ENCODE measurements around the gene VEZF1.
"Not testable (repeated sequence)": the region's sequence is repeated elsewhere in the genome, so short reads cannot be mapped to it uniquely, and the experiment has no call there.

Gene VEZF1

DNA sequence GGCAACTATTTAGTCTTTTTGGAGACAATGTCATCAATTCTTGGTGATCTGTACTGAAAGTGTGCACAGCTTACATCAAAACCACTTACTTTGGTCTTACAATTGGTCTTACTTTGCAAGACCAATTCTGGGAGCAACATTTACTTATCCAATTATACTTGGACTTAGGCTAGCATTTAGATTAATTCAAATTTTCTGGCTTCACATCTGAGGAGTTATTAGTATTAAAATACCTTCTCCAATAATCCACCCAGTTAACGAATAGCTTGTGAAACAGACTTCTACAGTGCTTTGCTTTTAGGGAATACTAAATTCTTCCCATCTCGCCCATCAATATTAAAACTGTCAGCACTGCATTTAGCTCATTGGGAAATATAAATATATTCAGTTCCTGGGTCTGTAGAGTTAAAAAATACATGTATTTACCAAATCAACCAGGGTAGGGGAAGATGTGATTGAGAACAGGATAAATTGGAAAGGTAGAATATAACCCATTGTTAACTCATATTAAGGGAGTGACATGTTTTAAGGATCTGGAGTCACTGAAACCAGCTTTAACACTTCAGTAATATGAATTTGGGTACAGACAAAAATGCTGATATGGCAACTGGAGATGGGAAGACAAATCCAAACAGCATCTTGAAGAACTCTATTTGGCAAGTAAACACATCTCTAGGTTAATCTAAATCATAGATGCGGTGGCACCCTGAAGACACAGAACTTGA lies 9.2 kb upstream of the VEZF1 start:
- DNase-seq = no peak

DNA sequence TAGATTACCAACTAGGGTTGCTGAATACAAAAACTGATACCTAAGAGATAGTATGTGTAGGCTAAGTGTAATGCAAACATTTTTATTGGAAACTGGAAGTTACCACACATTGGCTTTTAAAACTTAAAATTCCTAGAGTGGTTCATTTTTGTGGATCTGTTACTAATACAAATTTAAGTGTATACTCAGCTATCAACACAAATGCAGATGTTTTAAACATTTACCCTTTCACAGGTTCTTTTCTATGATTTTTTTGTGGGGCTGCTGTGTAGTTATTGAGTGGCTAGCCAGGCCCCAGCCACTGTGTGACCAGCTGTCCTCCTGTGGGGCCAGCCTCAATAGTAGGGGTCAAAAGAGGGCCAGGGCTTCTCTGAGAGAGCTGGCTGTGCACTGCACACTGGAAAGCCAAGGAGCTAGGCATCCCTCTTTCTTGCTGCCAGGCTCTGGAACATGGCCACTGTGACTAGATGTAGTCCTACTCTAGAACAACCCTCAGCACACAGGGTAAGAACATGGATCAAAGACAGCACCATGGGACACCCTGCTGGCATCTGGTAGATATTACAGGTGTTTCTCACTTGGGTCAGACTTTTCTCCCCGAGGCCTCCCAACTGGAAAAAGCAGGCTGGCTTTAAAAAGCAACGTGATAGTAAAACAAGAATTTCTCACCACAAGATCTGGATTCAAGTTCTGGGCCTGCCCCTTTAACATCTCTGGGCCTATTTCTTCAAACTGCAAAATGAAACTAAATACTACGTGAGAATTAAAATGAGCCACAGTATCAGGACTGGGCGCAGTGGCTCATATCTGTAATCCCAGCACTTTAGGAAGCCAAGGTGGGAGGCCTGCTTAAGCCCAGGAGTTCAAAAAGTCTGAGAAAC lies 7.3 kb upstream of the VEZF1 start:
- DNase-seq = peak; percentile 77

DNA sequence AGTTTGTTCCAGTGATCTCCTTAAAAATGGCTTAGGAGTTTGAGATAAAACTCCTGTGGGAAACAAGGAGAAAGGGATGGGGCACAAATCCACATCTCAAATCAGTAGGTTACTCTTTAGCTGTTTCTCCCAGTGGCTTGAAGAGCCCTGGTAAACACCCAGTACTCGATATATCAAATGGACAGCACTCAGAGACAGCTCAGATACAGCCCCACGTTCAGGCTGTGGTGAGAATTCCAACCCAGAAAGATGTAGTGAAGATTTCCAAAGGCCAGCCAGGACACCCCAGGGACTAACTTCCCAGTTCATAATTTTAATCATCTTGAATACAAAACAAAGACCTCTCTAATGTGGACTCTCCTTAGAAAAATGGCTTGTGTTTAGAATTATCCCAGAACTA lies 6.4 kb upstream of the VEZF1 start:
- no peak for DNase-seq

DNA sequence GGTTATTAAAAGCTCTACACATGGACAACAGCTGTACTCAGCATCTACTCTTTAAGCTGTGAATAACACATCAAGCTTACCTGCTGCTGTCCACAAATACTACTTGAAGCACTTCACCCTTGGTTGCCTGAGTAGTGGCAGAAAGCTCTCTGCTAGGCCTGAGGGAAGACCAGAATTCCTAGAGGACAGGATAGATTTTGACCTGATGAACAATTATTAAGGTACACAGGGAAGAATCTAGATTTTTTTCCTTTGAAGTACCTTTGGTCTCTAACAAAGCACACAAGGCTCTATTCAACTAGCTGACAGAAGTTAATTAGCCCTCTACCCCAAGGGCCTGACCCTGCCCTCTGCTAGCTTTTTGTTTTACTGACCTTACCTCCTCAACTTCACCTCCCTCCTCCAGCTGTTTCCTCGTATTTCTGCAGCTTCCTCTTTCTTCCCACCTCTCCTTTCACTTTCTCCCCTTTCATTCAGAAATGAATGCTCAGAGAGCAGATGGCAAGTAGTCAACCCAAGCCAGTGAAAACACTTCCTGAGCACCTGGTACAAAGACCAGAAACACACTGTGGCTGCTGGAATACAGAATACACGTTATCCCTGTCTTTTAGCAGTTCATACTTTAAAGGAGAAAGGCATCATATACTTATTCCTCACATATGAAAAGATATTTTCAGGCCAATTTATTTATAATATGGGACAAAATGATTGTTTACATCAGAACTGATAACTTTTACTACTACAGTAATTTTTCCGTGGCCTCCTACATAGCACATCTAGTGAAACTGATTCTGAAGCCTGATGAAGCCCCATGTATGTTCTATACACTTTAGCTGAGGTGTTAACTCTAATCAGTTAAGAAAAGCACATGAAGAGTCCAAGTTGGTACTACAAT lies 5.7 kb upstream of the VEZF1 start:
- peak; percentile 33 for DNase-seq

DNA sequence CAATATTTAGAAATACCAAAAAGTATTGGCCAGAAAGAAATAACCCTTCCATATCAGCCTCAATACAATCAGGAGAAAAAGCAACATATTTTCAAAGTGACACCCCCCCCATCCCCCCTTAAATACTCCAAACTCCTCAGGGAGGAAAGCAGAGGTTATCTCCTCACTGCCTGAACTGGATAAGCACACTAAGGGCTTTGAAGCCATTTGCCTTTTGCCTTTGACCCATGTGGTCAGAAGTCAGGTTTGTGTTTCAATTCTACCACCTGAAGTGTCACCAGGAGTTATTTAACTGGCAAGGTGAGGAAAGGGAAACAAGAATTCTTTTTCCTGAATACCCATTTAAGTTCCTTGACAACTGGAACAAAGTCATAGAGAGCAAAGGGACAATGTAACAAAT lies 3.5 kb upstream of the VEZF1 start:
- DNase-seq = no peak

DNA sequence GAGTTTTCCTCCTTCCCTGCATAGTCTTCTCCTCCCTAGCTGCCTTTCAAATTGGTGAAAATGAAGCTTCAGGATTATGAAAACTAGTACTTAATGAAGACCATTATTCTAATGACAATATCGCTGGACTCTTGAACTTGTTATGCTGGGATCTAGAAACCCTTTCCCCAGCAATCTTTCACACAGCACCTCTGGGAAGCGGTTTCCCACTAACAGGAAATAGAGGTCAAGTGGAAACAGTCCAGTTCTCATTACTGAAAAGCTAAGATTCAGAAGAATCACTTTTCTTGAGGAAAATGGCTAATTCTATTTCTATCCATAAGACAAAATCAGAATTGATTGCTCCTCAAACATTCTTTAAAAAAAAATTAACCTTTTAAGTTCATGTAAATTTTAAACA lies 2.0 kb upstream of the VEZF1 start:
- no peak for DNase-seq

DNA sequence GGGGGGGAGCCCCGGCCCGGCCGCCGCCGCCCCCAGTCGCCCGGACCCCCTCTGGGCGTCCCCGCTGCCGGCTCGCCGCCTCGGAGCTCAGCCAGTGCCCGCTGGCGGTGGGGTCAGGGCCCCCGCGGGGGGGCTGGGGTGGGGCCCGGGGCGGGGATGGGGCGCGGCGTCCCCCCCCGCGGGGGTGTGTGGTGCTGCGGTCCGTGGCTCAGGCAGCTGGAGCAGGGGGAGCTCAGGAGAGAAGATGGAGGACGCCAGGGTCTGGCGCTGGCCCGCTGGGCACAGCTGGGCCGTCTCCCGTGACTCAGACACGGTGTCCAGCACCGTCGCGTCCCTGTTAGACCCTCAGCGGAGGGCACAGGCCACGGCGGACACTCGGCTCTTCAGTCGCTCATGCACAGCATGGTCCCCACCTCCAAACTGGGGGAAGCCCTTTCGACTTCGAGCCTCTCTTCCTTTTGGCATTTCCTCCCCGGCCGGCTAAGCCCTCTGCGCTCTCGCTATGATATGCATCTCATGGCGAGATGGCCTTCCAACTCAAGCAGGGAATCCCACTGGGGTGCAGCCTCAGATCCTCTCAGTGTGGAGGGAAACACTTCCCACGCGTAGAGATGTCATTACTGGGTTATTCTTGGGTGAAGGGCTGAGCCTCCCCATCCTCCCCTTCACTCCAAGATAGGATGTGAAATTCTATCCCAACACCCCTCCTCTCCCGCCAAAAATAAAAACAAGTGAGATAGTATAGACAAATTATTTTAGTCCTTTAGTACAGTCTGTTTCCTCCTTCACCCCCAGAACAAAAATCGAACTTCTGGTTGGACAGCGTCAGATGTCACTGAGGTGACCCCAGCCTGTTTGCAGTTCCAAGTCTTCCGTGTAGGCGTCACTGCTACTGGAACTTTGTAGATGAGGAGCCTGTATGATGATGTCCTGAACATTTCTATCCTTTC lies 522 bp upstream of the VEZF1 start:
- DNase-seq = no peak

DNA sequence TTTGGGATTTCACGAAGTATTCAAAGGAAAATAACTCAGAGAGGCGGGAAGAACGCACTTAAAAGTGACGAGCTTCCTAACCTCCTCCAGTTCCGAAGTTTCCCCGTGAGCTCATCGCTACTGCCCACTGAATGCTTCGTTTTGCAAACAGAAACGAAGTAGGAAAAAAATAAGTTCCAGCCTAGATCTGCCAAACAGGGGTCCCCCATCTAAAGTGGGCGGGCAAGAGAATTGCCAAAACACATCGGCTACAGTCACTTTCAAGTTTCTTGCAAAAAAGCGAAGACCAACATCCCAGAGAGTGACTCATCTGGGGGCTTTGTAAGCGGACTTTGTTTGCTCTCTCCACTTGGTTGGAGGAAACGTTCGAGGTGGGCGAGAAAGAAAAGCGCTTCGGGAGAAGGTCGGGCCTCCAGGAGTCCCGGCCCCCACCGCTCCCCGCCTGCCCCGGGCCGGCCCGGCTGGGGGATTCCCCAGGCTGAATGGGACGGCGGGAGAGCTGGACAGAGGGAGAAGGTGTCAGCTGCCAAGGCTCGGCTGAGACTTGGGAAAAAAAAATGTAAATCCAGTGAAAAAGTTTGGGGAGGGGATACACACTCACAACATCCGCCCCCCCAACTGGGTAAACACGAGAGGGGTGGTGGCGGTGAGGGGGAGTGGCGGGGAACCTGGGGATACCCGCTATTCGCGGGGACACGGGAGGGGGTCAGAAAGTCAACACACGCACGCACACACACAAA lies 1.0 kb downstream of the VEZF1 start:
- DNase-seq = peak; percentile 15

DNA sequence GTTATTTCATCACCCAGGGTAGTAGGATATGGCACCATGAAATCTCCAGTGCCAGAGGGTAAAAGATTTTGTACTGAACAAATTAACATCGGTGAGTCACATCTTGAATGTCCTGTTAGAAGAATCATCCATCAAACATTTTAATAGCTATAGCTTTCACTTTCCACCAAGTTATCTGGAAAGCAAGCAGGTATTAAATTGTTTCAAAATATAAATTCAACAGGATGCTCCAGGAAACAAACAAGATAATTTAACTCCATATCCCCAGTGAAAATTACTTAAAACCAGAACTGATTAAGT lies 2.4 kb downstream of the VEZF1 start:
- no peak for DNase-seq

DNA sequence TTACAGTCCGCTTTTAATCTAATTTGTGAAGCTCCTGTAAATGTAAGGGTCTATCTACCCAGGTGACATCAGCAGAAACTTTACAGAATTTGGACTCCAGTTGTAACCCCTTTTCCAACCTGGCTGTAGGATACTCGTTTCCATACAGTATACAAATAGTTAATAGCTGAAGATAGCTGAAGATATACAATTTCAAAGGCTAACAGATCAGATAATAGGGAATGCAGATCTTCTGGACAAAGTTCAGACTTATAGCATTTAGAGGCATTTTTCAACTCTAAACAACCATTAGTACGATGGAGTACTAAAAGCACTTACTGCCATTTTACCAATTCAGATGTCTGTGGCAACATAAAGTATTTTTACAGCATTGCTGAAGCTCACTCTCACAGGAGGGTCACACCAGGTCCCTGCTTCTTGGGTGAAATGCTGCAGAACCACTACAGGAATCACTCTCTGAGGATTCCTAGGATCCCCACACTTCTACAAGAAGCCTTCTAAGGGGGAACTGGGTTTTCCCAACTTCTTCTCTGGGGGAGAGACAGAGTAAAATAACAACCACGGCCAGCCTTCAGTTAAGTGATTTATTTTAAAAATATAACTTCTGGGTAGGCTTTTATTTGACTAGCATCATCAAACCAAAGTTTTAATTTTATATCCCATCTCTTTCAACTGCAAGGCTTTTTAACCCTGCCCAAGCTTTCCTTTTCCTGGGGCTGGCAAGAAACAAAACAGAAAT lies 2.9 kb downstream of the VEZF1 start:
- DNase-seq = no peak

DNA sequence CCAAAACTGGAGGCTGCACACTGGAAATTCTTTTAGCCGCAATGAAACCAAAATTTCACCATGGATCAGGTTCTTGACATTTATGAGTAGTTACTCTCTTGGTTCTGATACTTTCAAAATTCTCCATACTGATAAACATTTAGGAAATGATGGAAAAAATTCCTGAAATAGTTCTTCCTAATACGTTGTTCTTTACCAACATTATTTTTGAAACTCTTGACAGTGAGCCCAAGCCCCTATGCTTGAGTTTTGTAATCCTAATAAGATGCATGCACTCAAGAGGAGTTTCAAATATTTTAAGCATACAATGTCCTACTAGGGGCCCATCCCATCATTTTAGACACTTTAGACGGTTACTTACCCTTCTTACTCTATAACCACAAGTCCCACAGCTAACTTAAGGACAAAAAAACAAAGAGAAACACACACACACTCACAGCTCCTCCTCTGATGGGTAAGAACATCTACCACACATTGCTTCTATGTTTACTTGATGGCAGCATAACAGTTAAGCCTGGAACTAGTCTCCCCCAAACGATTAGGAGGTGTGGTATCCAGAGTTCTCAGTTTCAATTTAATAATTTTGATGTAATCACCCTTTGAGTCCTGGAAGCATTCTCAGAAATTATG lies 3.7 kb downstream of the VEZF1 start:
- DNase-seq = no peak

DNA sequence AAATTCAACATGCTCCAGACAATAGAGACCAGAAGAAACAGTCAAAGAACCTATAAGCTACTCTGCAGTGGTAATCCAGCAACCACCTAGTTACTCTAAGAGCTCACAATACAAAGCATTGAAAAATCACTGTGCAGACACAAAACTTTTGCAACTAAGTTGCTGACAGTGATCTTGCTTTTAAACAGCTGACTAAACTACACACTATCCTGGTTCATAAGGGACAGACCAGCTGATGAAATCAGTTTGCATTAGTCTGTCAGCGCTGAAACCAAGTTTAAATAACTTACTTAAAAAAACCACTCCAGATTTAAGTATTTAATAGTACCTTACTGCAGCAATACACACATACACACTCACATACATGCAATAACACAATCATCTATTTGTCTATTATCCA lies 4.6 kb downstream of the VEZF1 start:
- no peak for DNase-seq

DNA sequence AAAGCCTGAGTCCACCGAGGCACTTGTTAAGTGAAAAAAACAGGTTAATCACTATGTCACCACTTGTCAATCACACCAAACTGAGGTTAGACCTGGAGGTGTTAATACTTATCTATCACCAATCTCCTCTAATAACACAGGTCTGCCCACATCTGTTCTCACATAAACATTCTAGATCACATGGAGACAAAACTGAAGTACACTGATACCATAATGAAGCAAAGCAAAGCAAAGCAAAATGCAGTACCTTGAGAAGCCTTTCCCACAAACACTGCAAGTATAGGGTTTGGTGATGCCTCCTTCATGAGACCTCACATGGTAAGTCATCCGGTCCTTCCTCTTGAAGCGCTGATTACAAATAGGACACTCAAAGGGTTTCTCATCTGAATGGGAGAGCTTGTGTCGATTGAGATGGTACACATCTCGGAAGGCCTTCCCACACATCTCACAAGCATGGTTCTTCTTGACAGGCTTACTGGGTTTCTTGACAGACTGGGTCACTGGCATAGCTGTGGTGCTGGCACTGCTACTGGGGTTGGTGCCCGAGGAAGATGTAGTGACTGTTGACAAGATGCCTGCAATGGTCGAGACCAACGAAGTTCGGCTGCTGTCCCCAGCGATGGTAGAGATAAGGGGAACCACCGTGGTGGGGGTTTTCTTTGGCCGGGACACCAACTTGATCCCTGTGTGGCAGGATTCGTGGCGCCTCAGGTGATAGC lies 5.4 kb downstream of the VEZF1 start:
- no peak for DNase-seq

DNA sequence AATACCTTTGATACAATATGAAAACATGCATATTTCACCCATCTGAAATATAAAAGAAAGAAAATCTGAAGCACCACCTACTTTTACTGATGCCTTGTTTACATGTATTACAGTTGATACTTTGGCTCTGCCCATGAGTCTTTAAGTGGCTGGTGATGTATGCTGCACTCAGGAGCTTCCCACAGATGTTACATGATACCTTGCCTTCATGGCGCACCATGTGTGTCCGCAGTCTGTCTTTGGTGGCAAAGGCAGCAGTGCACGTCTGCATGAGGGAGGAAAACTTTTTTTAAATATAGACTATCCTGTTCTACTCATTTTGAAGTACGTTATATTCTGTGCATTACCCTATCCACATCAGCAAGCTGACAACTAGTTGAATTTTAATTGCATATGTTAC lies 7.5 kb downstream of the VEZF1 start:
- no peak for DNase-seq

DNA sequence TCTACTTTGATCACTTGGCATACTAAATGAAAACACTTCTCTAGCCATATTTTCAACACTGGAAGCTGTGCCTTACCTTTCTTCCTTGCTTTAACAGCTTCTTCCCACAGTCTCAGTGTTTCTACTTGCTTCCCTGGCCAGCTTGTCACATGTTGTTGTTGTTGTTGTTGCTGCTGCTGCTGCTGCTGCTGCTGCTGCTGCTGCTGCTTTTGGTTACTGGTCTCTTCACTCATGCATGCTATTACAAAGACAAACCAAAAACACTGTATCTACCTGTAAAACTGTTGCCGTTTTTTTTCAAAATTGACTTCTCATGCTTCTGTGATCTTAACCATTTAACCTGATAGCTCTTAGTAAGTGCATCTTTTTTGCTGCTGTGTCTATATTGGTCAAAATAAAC lies 9.0 kb downstream of the VEZF1 start:
- no peak for DNase-seq

DNA sequence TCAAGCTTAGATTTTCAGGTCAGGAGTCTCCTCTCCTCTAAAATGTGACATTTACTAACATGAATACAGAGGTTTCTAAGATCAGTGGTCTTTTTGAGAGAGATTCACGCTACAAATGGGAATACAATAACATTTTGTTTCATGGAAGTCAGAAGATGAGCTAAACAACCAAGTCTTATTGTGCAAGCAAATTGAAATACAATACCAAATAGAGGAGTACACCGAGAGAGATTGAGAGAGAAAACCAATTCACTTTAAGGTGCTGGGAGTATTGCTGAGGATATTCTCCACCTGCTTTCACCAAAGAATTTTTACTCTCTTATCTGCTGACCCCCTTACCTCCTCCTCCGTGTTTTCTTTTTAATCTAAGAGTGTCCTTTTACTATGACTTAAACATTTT lies 11.5 kb downstream of the VEZF1 start:
- no peak for DNase-seq

DNA sequence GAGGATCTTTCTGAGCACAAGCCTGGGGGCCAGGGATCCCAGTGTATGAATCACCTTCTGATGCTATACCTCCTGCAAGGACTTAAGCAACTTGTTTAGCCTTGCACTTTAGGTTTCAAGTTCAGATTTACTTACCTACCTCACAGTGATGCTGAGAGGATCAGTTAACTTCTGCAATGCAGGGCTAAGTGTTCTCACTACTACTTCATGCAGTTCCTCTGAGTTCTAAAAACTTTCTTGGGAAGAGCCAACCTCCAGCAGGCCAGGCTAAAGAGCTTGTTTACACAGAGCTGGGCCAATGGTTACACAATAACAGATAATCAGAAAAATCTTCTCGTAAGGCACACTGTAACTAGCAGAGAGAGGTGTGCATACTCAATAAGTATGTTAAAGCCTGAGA lies 13.0 kb downstream of the VEZF1 start:
- no peak for DNase-seq

DNA sequence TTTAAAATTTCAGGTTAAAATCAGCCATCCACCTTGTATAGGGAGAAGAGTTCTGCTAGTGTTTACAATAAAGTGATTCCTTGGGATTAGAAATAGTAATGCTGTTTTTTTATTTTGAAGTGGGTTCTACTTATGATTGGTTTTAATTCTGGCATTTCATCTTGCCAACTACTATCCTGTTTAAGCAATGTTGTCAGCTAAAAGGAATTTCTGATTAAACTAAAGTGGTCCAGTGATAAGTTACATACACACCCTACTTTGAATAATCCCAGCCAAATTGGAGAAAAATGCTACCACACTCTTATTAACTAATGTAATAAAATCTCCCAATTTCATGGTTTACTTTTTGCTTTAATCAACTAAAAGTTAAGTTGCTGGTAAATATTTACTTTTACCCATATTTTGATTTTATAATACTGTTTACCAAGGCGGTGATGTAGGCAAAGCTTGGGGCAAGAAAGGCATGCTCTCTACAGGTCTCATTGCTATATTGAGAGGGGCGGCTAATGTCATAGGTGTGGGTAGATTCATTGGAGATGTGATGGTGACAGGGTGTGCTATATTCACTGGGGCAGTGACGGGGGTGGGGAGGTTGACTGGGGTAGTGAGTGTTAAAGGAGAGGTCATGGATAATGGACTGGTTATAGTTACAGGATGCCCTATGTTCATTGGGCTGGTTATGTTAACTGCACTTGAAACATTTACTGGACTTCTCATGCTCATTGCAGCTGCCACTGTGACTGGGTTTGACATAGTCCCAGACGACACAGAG lies 13.8 kb downstream of the VEZF1 start:
- not testable (repeated sequence) for DNase-seq

DNA sequence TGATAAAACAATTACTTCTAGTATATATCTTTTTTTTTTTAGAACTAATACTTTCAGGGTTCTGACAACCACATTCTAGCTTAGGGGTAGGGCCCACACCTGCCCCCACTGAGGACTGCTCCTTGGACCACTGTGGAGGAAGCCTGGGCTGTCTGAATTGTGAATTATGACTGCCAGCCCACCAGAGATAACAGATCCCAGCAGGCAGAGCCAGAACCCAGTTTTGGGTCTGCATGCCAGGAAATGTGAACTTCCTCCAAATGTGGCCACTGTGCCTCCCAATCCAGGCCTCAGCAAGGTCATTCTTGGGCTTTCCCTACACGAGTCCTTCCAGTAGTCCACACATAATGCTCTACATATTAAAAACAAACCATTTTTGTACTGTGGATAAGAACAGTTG lies 15.9 kb downstream of the VEZF1 start:
- no peak for DNase-seq

All from NCI-H2029 (cell line).